ENCODE data around the gene LPIN1.

DNA sequence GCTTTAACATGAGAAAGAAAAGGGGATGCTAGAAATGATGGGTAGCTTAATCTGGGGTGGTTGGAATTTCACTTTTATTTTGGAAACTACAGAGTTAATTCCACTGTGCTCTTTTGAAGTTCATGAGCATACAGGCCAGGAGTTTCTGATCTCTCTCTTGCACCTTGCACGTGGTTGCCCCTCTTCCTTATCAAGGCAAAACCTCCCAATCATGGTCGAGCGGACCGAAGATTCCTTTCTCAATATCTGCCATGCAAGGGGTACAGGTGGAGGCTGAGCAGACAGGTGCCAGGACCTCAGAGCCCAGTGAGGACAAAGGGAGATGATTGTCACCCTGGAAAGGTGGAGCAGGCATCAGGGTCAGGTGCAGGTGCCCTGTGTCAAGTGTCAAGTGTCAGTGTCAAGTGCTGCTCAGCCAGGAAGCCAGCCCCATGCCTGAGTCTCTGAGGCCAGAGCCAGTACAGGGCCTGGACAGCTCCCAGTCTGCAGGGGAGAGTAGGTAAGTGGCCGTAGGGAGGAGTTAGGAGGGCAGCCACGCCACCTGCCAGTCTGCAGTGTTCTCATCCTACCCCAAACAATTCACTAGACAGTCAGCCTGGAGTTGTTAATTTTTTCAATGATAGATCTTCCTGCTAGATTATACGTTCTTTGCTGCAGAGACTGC lies 42.2 kb downstream of the LPIN1 start:
- TF ChIP-seq, protein P1, sequence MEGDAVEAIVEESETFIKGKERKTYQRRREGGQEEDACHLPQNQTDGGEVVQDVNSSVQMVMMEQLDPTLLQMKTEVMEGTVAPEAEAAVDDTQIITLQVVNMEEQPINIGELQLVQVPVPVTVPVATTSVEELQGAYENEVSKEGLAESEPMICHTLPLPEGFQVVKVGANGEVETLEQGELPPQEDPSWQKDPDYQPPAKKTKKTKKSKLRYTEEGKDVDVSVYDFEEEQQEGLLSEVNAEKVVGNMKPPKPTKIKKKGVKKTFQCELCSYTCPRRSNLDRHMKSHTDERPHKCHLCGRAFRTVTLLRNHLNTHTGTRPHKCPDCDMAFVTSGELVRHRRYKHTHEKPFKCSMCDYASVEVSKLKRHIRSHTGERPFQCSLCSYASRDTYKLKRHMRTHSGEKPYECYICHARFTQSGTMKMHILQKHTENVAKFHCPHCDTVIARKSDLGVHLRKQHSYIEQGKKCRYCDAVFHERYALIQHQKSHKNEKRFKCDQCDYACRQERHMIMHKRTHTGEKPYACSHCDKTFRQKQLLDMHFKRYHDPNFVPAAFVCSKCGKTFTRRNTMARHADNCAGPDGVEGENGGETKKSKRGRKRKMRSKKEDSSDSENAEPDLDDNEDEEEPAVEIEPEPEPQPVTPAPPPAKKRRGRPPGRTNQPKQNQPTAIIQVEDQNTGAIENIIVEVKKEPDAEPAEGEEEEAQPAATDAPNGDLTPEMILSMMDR (IDR thresholded peaks at IDR 0.05; ENCODE audit: low read depth, low read length) = no peak
- TF ChIP-seq, protein P2, sequence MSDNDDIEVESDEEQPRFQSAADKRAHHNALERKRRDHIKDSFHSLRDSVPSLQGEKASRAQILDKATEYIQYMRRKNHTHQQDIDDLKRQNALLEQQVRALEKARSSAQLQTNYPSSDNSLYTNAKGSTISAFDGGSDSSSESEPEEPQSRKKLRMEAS (IDR thresholded peaks at IDR 0.05; ENCODE audit: low read depth, low read length) = no peak
- no peak for TF ChIP-seq POLR2A (IDR thresholded peaks at IDR 0.05; ENCODE audit: extremely low read depth, insufficient read length)
- no peak for TF ChIP-seq MYC (IDR thresholded peaks at IDR 0.05; ENCODE audit: low read depth, low read length)

Data from NB4 (cell line).